H9 (cell line): ENCODE data around the gene CTAGE15. TPM values are rescaled to one million over a fixed set of nuclear protein-coding genes. Genes with fewer than 3 reads are reported as not detected.
"Not testable (repeated sequence)": the region's sequence is repeated elsewhere in the genome, so short reads cannot be mapped to it uniquely, and the experiment has no call there.

Experiments used
- DNase-seq: peaks from one replicate; pipeline ENCODE4 v3.0.0-alpha.2; 2017
- H2AFZ ChIP-seq: one replicate; pipeline ENCODE4 v1.6.1; 2013; ENCODE audit warnings: mild to moderate bottlenecking, low read length, control low read depth, moderate library complexity
- H2AK5ac ChIP-seq: 2 replicates; pipeline ENCODE4 v1.6.1; 2013; ENCODE audit warnings: low read length, control low read depth, mixed read lengths; ENCODE audit not compliant: insufficient read length
- H2BK120ac ChIP-seq: one replicate; pipeline ENCODE4 v1.6.1; 2013; ENCODE audit warnings: low read depth, mild to moderate bottlenecking, low read length, control low read depth, inconsistent platforms; ENCODE audit not compliant: poor library complexity, severe bottlenecking
- H2BK12ac ChIP-seq: 2 replicates; pipeline ENCODE4 v1.6.1; 2013; ENCODE audit warnings: low read length, control low read depth, mixed read lengths, low read depth; ENCODE audit not compliant: insufficient read length
- H2BK15ac ChIP-seq: 2 replicates; pipeline ENCODE4 v1.6.1; 2013; ENCODE audit warnings: low read depth, low read length, control low read depth
- H2BK20ac ChIP-seq: one replicate; pipeline ENCODE4 v1.6.1; 2013; ENCODE audit warnings: low read depth, mild to moderate bottlenecking, low read length, control low read depth, inconsistent platforms; ENCODE audit not compliant: poor library complexity, severe bottlenecking
- H2BK5ac ChIP-seq: 2 replicates; pipeline ENCODE4 v1.6.1; 2013; ENCODE audit warnings: low read length, control low read depth, mixed read lengths; ENCODE audit not compliant: insufficient read length
- H3K14ac ChIP-seq: 2 replicates; pipeline ENCODE4 v1.6.1; 2013; ENCODE audit warnings: low read length, control low read depth; ENCODE audit not compliant: insufficient read depth
- H3K18ac ChIP-seq: 2 replicates; pipeline ENCODE4 v1.6.1; 2013; ENCODE audit warnings: low read depth, mild to moderate bottlenecking, mixed read lengths, low read length, control low read depth; ENCODE audit not compliant: insufficient read length
- H3K23ac ChIP-seq: 2 replicates; pipeline ENCODE4 v1.6.1; 2013; ENCODE audit warnings: low read length, control low read depth, mixed read lengths, low read depth; ENCODE audit not compliant: insufficient read length
- H3K23me2 ChIP-seq: 2 replicates; pipeline ENCODE4 v1.6.1; 2013; ENCODE audit warnings: low read depth, mild to moderate bottlenecking, mixed read lengths, low read length, control low read depth; ENCODE audit not compliant: insufficient read length, poor library complexity, severe bottlenecking
- H3K27ac ChIP-seq: 2 replicates; pipeline ENCODE4 v1.5.1; 2013; ENCODE audit warnings: low read length, control low read depth, mixed read lengths, low read depth; ENCODE audit not compliant: insufficient read length
- H3K27me3 ChIP-seq: 2 replicates; pipeline ENCODE4 v1.6.1; 2013; ENCODE audit warnings: low read length, control low read depth, inconsistent platforms; ENCODE audit not compliant: insufficient read depth
- H3K4ac ChIP-seq: 2 replicates; pipeline ENCODE4 v1.6.1; 2013; ENCODE audit warnings: low read depth, mild to moderate bottlenecking, control low read depth, inconsistent platforms, low read length, moderate library complexity
- H3K4me1 ChIP-seq: 2 replicates; pipeline ENCODE4 v1.6.1; 2013; ENCODE audit warnings: low read length, control low read depth, inconsistent platforms; ENCODE audit not compliant: insufficient read depth
- H3K4me2 ChIP-seq: 2 replicates; pipeline ENCODE4 v1.6.1; 2013; ENCODE audit warnings: low read length, control low read depth, mixed read lengths; ENCODE audit not compliant: insufficient read length, insufficient read depth
- H3K56ac ChIP-seq: 2 replicates; pipeline ENCODE4 v1.6.1; 2013; ENCODE audit warnings: low read depth, mild to moderate bottlenecking, mixed read lengths, low read length, control low read depth; ENCODE audit not compliant: insufficient read length
- H3K79me1 ChIP-seq: 2 replicates; pipeline ENCODE4 v1.6.1; 2013; ENCODE audit warnings: low read depth, mild to moderate bottlenecking, moderate library complexity, low read length, control low read depth, inconsistent platforms; ENCODE audit not compliant: insufficient read depth, poor library complexity, severe bottlenecking
- H3K79me2 ChIP-seq: 2 replicates; pipeline ENCODE4 v1.6.1; 2013; ENCODE audit warnings: low read length, control low read depth, inconsistent platforms; ENCODE audit not compliant: insufficient read depth
- H3K9ac ChIP-seq: 2 replicates; pipeline ENCODE4 v1.6.1; 2013; ENCODE audit warnings: low read length, control low read depth, mixed read lengths; ENCODE audit not compliant: insufficient read length; ENCODE audit errors: extremely low read depth
- H3K9me3 ChIP-seq: one replicate; pipeline ENCODE4 v1.6.1; 2013; ENCODE audit warnings: low read depth, low read length, inconsistent platforms; ENCODE audit not compliant: control insufficient read depth
- H3T11ph ChIP-seq: one replicate; pipeline ENCODE4 v1.6.1; 2013; ENCODE audit warnings: mild to moderate bottlenecking, low read length, control low read depth, inconsistent platforms
- H4K20me1 ChIP-seq: one replicate; pipeline ENCODE4 v1.6.1; 2013; ENCODE audit not compliant: control insufficient read depth, insufficient read length, insufficient read depth
- H4K5ac ChIP-seq: 2 replicates; pipeline ENCODE4 v1.6.1; 2013; ENCODE audit warnings: low read depth, mild to moderate bottlenecking, mixed read lengths, low read length, control low read depth; ENCODE audit not compliant: insufficient read length
- H4K8ac ChIP-seq: replicated peaks from 2 replicates; pipeline ENCODE4 v1.6.1; 2013; ENCODE audit warnings: low read length, control low read depth, mixed read lengths, low read depth; ENCODE audit not compliant: insufficient read length
- H4K91ac ChIP-seq: 2 replicates; pipeline ENCODE4 v1.6.1; 2013; ENCODE audit warnings: low read depth, mild to moderate bottlenecking, moderate library complexity, mixed read lengths, low read length, control low read depth; ENCODE audit not compliant: insufficient read length
- H3K27ac Mint-ChIP-seq, 3 experiments: 2 replicates in 2 of 3; 3 replicates in 1 of 3; pipeline ENCODE4 v1.8.0; 2020 to 2021; ENCODE audit warnings: mixed read lengths in 3 of 3, mild to moderate bottlenecking in 1 of 3, moderate library complexity in 1 of 3
- H3K27me3 Mint-ChIP-seq: 2 replicates; pipeline ENCODE4 v1.8.0; 2021; ENCODE audit warnings: low read depth, mild to moderate bottlenecking, moderate library complexity, mixed read lengths
- H3K36me3 Mint-ChIP-seq, 3 experiments: 2 replicates in 2 of 3; 3 replicates in 1 of 3; pipeline ENCODE4 v1.8.0; 2020 to 2021; ENCODE audit warnings: low read depth in 3 of 3, mixed read lengths in 3 of 3; ENCODE audit not compliant: insufficient read depth in 1 of 3
- H3K4me1 Mint-ChIP-seq, 2 experiments: 2 replicates each; pipeline ENCODE4 v1.8.0; 2020; ENCODE audit warnings: mixed read lengths in 2 of 2
- H3K4me3 Mint-ChIP-seq, 2 experiments: 2 replicates in 1 of 2; 3 replicates in 1 of 2; pipeline ENCODE4 v1.8.0; 2020 to 2021; ENCODE audit warnings: mild to moderate bottlenecking in 2 of 2, mixed read lengths in 2 of 2, moderate library complexity in 1 of 2
- H3K9me3 Mint-ChIP-seq, 2 experiments: 2 replicates in 1 of 2; 3 replicates in 1 of 2; pipeline ENCODE4 v1.8.0; 2020; ENCODE audit warnings: mild to moderate bottlenecking in 2 of 2, mixed read lengths in 2 of 2, moderate library complexity in 1 of 2
- WGBS: extraction: QIAGEN DNeasy Blood & Tissue Kit; methylation state at CpG from one replicate; pipeline ENCODE4 v1.1.7; 2013; ENCODE audit warnings: missing lambda C conversion rate, low lambda C conversion rate, mixed read lengths; ENCODE audit not compliant: insufficient read length; ENCODE audit errors: extremely low coverage; 5-methylcytosine and 5-hydroxymethylcytosine counted together
- total RNA-seq: library from RNA; stranded (reverse); gene quantifications from 2 replicates; pipeline ENCODE4 v1.2.1, GENCODE V29; 2021

The CTAGE15 gene
- total RNA-seq, 1 experiment from 2014 or later = 1.8 TPM

- not testable (repeated sequence) for H2BK5ac ChIP-seq, H4K20me1 ChIP-seq, H2AK5ac ChIP-seq, DNase-seq, H2BK20ac ChIP-seq, H3K27me3 Mint-ChIP-seq, H3K23ac ChIP-seq, H3K27ac ChIP-seq, H3K18ac ChIP-seq, H3K79me2 ChIP-seq, H3K79me1 ChIP-seq, H3K14ac ChIP-seq, H3K4me1 ChIP-seq, H3K27ac Mint-ChIP-seq, H3K27me3 ChIP-seq, H2BK15ac ChIP-seq, H3T11ph ChIP-seq, H2BK12ac ChIP-seq, H3K56ac ChIP-seq, H3K23me2 ChIP-seq, H3K9me3 ChIP-seq, H2AFZ ChIP-seq, H3K36me3 Mint-ChIP-seq, H3K9ac ChIP-seq, H3K9me3 Mint-ChIP-seq, H3K4me2 ChIP-seq, H4K8ac ChIP-seq, H3K4me3 Mint-ChIP-seq, H3K4me1 Mint-ChIP-seq, H4K91ac ChIP-seq, H3K4ac ChIP-seq, H4K5ac ChIP-seq, H2BK120ac ChIP-seq
- no CpG with 5 or more reads among the region's 23 CpGs for WGBS
These were observed 48.5 kb downstream of the CTAGE15 start for GRCh38 chr7:143620058-143620457.

- H4K8ac ChIP-seq, H4K5ac ChIP-seq, H3K79me1 ChIP-seq, H3K4me1 ChIP-seq, H3K36me3 Mint-ChIP-seq, H3K79me2 ChIP-seq, H2BK120ac ChIP-seq, H3K27ac ChIP-seq, H2BK12ac ChIP-seq, H2AFZ ChIP-seq, H3K27ac Mint-ChIP-seq, H3K9ac ChIP-seq, DNase-seq, H3K4ac ChIP-seq, H3K4me2 ChIP-seq, H2BK5ac ChIP-seq, H4K91ac ChIP-seq, H3K23me2 ChIP-seq, H2BK15ac ChIP-seq, H3K4me3 Mint-ChIP-seq, H3K56ac ChIP-seq, H2AK5ac ChIP-seq, H4K20me1 ChIP-seq, H3K4me1 Mint-ChIP-seq, H2BK20ac ChIP-seq, H3K23ac ChIP-seq, H3K9me3 Mint-ChIP-seq, H3K27me3 ChIP-seq, H3K27me3 Mint-ChIP-seq, H3K14ac ChIP-seq, H3K9me3 ChIP-seq, H3K18ac ChIP-seq, H3T11ph ChIP-seq: not testable (repeated sequence)
- no CpG with 5 or more reads among the region's 38 CpGs for WGBS
These were observed 49.0 kb downstream of the CTAGE15 start, which contains the start of gene TCAF2 for GRCh38 chr7:143620646-143621045. TSS of gene TCAF2 (plus strand) at chr7:143620974.
